Tibial artery (tissue), 4 donors: Measurements from ENCODE around the gene BRPF3.
A peak's percentile ranks its signal among the peaks of the same experiment; 100 is the strongest.

Experiments used
- DNase-seq, 2 donors: peaks; one replicate each; pipeline ENCODE4 v3.0.0-alpha.2; 2019
- H3K27ac ChIP-seq, 2 donors: fragments of 200-600 bp; sonication (generic) in 1 of 2; 1 replicate in 1 of 2; 2 replicates in 1 of 2; pipeline ENCODE4 v1.5.1; 2018 to 2019; ENCODE audit warnings: mild to moderate bottlenecking in 1 of 2
- H3K27me3 ChIP-seq, 2 donors: fragments of 200-600 bp; sonication (generic) in 1 of 2; one replicate each; pipeline versions ENCODE4 v1.5.1 to v1.6.0; 2016 to 2019
- H3K36me3 ChIP-seq, 3 donors: fragments of 200-600 bp; sonication (generic) in 2 of 3; one replicate each; pipeline ENCODE4 v1.5.1; 2016 to 2019; ENCODE audit warnings: mild to moderate bottlenecking in 2 of 3
- H3K4me1 ChIP-seq, 4 donors: fragments of 200-600 bp; sonication (generic) in 2 of 4; 1 replicate in 3 of 4; 2 replicates in 1 of 4; pipeline ENCODE4 v1.5.1; 2016 to 2019
- H3K4me3 ChIP-seq, 2 donors: fragments of 200-600 bp; sonication (generic) in 1 of 2; 1 replicate in 1 of 2; 2 replicates in 1 of 2; pipeline ENCODE4 v1.5.1; 2018 to 2019; ENCODE audit warnings: mild to moderate bottlenecking in 2 of 2
- H3K9me3 ChIP-seq, 3 donors: fragments of 200-600 bp; sonication (generic) in 1 of 3; one replicate each; pipeline ENCODE4 v1.5.1; 2016 to 2019
- intact Hi-C: fragments of 100-400 bp; cut with DNase I; formaldehyde crosslinking; loops from one replicate; pipeline ENCODE4 v1.15.0; 2023; ENCODE audit warnings: low total_unique reads
- TF ChIP-seq, protein P1 (sequence below), 2 experiments: fragments of 200-600 bp in 1 of 2; fragments of 450-650 bp in 1 of 2; IDR thresholded peaks; one replicate each; pipeline ENCODE4 v1.5.1; 2017 to 2019; ENCODE audit warnings: antibody characterized with exemption in 2 of 2, mild to moderate bottlenecking in 1 of 2, moderate library complexity in 1 of 2

BRPF3 gene

DNA sequence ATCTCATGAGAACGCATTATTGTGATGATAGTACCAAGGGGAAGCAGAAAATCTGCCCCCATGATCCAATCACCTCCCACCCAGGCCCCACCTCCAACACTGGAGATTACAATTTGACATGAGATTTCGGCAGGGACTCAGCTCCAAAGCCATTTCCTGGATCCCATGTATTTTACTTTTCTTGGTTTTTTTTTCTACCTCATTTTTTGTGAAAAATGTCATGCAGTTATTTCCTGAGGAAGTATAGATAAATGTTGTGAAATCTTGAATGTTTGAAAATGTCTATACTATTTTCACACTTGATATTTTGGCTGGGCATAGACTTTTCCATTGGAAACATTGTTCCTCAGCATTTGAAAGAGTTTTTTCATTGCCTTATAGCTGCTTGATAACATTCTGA lies 9.1 kb upstream of the BRPF3 start:
- no peaks in the 10 kb centered on the region for H3K36me3 ChIP-seq
- TF ChIP-seq, protein P1, sequence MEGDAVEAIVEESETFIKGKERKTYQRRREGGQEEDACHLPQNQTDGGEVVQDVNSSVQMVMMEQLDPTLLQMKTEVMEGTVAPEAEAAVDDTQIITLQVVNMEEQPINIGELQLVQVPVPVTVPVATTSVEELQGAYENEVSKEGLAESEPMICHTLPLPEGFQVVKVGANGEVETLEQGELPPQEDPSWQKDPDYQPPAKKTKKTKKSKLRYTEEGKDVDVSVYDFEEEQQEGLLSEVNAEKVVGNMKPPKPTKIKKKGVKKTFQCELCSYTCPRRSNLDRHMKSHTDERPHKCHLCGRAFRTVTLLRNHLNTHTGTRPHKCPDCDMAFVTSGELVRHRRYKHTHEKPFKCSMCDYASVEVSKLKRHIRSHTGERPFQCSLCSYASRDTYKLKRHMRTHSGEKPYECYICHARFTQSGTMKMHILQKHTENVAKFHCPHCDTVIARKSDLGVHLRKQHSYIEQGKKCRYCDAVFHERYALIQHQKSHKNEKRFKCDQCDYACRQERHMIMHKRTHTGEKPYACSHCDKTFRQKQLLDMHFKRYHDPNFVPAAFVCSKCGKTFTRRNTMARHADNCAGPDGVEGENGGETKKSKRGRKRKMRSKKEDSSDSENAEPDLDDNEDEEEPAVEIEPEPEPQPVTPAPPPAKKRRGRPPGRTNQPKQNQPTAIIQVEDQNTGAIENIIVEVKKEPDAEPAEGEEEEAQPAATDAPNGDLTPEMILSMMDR (IDR thresholded peaks at IDR 0.05): no peak
- no peaks in the 10 kb centered on the region for H3K9me3 ChIP-seq
- DNase-seq: no peak
- no peak overlapping the region for H3K27ac ChIP-seq
- no peaks in the 10 kb centered on the region for H3K27me3 ChIP-seq
- H3K4me1 ChIP-seq: no peaks in the 10 kb centered on the region
- H3K4me3 ChIP-seq: no peak overlapping the region
- intact Hi-C loops: no loop called here

DNA sequence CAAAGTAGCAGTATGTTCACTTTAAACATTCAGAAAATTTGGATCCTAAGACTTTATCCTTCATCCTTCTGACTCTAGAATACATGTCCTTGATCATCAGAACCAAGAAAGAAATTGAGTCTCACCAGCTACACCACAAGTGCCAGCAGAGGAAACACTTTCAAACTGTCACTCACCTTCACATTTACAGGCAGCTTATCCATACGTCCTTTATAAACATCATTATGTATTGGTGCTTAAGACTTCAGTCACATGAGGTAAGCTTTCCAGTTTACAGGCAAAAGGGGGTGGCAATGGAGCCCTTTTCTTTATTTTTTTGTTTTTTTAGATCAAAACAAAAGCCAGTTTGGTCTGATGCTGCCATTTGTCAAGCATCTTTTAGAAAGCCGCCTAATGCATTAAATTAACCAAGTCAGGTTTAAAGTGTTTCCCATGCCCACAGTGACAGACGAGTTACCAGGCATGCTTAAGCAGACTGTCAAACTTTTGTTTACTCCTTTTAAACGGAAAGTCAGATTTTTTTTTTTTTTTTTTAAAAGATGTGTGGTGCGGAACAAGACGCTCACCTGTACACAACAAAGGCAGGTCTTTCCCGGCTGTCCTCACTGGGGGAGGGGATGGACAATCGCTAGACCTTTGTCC lies 952 bp upstream of the BRPF3 start:
- H3K9me3 ChIP-seq: no peaks in the 10 kb centered on the region
- DNase-seq: no peak
- no peaks in the 10 kb centered on the region for H3K27me3 ChIP-seq
- H3K4me3 ChIP-seq: peak overlapping the region; percentile 77 to 82
- H3K36me3 ChIP-seq: peaks cover 4 to 8% (median 5%) of the 10 kb centered on the region in 3 donors
- peaks cover 0 to 27% (median 13%) of the 10 kb centered on the region in 4 donors for H3K4me1 ChIP-seq
- H3K27ac ChIP-seq: peak overlapping the region; percentile 82 to 91
- intact Hi-C loops: loop anchor here (1.0 to 5.0 kb wide), 2 partner anchors 72 to 168 kb away; partner anchors contain the start of gene MAPK14
- TF ChIP-seq, protein P1 (IDR thresholded peaks at IDR 0.05): no peak

DNA sequence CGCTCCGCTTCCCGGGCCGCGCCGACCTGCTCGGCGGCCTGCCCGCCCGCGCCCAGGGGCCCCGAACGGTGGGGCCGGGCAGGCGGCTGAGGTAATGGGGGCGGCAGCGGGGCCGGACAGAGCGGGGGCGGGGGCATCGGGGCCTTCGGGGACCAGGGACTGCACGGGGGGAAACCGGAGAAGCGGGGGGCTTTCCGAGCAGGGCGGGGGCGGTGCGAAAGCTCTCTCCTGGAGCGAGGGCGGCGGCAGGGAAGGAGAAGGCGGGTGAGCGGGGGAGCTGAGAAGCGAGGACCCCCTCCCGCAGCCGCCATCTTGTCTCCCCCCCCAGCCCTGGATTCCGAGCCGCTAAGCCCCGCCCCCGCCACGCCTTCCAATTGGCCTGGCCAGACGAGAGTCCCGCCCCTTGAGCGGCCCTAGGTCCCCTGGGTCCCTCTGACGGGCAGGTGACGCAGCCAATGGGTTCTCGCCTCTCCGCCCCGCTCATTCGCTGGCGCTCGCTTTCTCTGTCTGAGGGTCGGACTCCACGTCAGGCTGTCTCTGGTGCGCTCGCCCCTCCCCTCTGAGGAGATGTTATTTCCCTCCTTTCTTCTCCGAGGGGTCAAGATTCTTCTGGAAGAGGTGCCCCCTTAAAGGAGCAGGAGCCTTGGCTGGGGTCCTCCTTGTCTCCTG lies 470 bp downstream of the BRPF3 start:
- DNase-seq: peak; percentile 97 to 99
- intact Hi-C loops: loop anchor here (1.0 to 5.0 kb wide), 2 partner anchors 74 to 170 kb away; partner anchors contain the start of gene MAPK14
- Histone ChIP-seq H3K4me1 (peaks cover 0 to 33% (median 17%) of the 10 kb centered on the region in 4 donors), H3K27ac (peak overlapping the region; percentile 82 to 91), H3K4me3 (peak overlapping the region; percentile 77 to 82), H3K27me3 (no peaks in the 10 kb centered on the region), H3K36me3 (peaks cover 15 to 22% (median 17%) of the 10 kb centered on the region in 3 donors), H3K9me3 (no peaks in the 10 kb centered on the region)
- TF ChIP-seq, protein P1 (IDR thresholded peaks at IDR 0.05): no peak

DNA sequence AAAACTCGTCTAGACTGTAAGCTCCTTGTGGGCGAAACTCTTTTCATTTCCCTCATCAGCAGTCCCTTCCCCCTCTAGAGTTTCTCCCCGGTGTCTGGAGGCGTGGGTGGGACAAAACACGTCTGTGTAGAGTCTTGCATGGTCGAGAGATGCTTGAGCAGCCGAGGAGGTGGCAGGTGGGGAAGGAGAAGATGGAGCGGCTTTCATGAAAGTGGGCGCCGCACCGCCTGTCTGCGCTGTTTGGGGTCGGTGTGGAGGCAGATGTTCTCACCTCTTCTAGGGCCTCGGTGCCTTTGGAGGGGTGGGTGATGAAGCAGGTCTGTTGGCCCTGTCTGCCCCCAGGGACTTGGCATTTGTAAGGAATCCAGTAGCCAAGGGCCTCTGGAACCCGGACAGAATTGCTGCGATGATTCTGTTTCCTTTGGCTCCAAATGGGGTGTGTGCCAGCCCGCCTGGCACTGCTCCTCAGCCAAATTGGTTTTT lies 1.2 kb downstream of the BRPF3 start:
- Histone ChIP-seq H3K9me3 (no peaks in the 10 kb centered on the region), H3K27ac (peak overlapping the region in 1 of 2 donors; percentile 82), H3K4me3 (peak overlapping the region; percentile 77 to 82), H3K4me1 (peaks cover 0 to 38% (median 21%) of the 10 kb centered on the region in 4 donors), H3K36me3 (peaks cover 15 to 30% (median 17%) of the 10 kb centered on the region in 3 donors), H3K27me3 (no peaks in the 10 kb centered on the region)
- TF ChIP-seq, protein P1 (IDR thresholded peaks at IDR 0.05): no peak
- peak in 1 of 2 donors; percentile 65 for DNase-seq
- intact Hi-C loops: loop anchor here (5.0 kb wide), 1 partner anchor 170 kb away; the partner anchor contains the start of gene MAPK14

DNA sequence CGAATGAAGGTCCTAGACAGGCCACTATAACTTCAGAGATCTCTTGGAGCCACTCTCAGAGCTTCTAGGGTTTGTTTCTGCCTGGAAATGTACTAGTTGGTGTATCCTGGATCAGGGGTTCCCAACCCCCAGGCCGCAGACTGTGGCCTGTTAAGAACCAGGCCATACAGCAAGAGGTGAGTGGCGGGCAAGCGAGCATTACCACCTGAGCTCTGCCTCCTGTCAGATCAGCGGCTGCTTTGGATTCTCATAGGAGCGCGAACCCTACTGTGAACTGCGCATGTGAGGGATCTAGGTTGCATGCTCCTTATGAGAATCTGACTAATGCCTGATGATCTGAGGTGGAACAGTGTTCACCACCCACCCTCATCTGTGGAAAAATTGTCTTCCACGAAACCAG lies 2.4 kb downstream of the BRPF3 start:
- no peak for DNase-seq
- no peak overlapping the region for H3K27ac ChIP-seq
- H3K4me1 ChIP-seq: peaks cover 0 to 43% (median 22%) of the 10 kb centered on the region in 4 donors
- H3K36me3 ChIP-seq: peaks cover 17 to 38% (median 24%) of the 10 kb centered on the region in 3 donors
- H3K9me3 ChIP-seq: no peaks in the 10 kb centered on the region
- intact Hi-C loops: loop anchor here (5.0 kb wide), 1 partner anchor 172 kb away; the partner anchor contains the start of gene MAPK14
- H3K27me3 ChIP-seq: no peaks in the 10 kb centered on the region
- TF ChIP-seq, protein P1 (IDR thresholded peaks at IDR 0.05): no peak
- H3K4me3 ChIP-seq: no peak overlapping the region
